H1 (cell line): ENCODE results near the gene ABHD4. TPM values are rescaled to one million over a fixed set of nuclear protein-coding genes. Genes with fewer than 3 reads are reported as not detected.

Source experiments
- CTCF ChIA-PET: fragments of 300-600 bp; sonication (Branson Sonifier 250); formaldehyde crosslinking; loops from one replicate; lab custom pipeline; 2021; ENCODE audit not compliant: partially characterized antibody; lab: Charles Lee
- POLR2A ChIA-PET: fragments of 300-600 bp; sonication (Branson Sonifier 250); formaldehyde crosslinking; loops from one replicate; lab custom pipeline; 2021; ENCODE audit warnings: inconsistent platforms; ENCODE audit not compliant: partially characterized antibody; lab: Charles Lee
- DNase-seq, 2 experiments: peaks; one replicate each; pipeline versions ENCODE4 v3.0.0 to v3.0.0-alpha.2; 2010 to 2022; ENCODE audit warnings: low spot score in 2 of 2, low read depth in 1 of 2, mixed read lengths in 1 of 2
- FAIRE-seq: peaks from 2 replicates; lab custom pipeline; 2011; peaks lifted over from hg19 to GRCh38; lab: Jason Lieb, UNC
- H2AFZ ChIP-seq: 2 replicates; pipeline ENCODE4 v1.8.1; 2012; ENCODE audit warnings: low read length, inconsistent platforms
- H2AK5ac ChIP-seq: 2 replicates; pipeline ENCODE4 v1.6.1; 2013; ENCODE audit warnings: low read depth, low read length
- H2BK120ac ChIP-seq: replicated peaks from 2 replicates; pipeline ENCODE3; 2013; ENCODE audit warnings: low read depth, low read length, inconsistent platforms
- H2BK12ac ChIP-seq: 2 replicates; pipeline ENCODE4 v1.6.1; 2013; ENCODE audit warnings: low read depth, low read length
- H2BK15ac ChIP-seq: 2 replicates; pipeline ENCODE4 v1.6.1; 2013; ENCODE audit warnings: low read length
- H2BK20ac ChIP-seq: 2 replicates; pipeline ENCODE4 v1.6.1; 2013; ENCODE audit warnings: low read length
- H2BK5ac ChIP-seq: 2 replicates; pipeline ENCODE4 v1.6.1; 2013; ENCODE audit warnings: low read depth, low read length
- H3K14ac ChIP-seq: 2 replicates; pipeline ENCODE4 v1.6.1; 2013; ENCODE audit warnings: inconsistent platforms; ENCODE audit not compliant: insufficient read length
- H3K18ac ChIP-seq: 2 replicates; pipeline ENCODE4 v1.6.1; 2013; ENCODE audit warnings: low read length; ENCODE audit errors: extremely low read depth
- H3K23ac ChIP-seq: 2 replicates; pipeline ENCODE4 v1.6.1; 2013; ENCODE audit warnings: inconsistent platforms; ENCODE audit not compliant: insufficient read length
- H3K23me2 ChIP-seq: 2 replicates; pipeline ENCODE4 v1.6.1; 2013; ENCODE audit warnings: low read depth, low read length
- H3K27ac ChIP-seq: 2 replicates; pipeline ENCODE4 v1.6.1; 2011; ENCODE audit warnings: low read depth, low read length, inconsistent platforms
- H3K27me3 ChIP-seq, 4 experiments: replicated peaks in 1 of 4; 1 replicate in 1 of 4; 2 replicates in 3 of 4; pipeline versions ENCODE4 v1.6.1 to v1.8.1; 2011 to 2013; ENCODE audit warnings: low read length in 3 of 4, mild to moderate bottlenecking in 3 of 4, inconsistent platforms in 2 of 4, mixed read lengths in 2 of 4, moderate library complexity in 1 of 4; ENCODE audit not compliant: control insufficient read depth in 3 of 4, insufficient read depth in 3 of 4; ENCODE audit errors: extremely low read depth in 1 of 4
- H3K36me3 ChIP-seq, 4 experiments: 2 replicates each; pipeline versions ENCODE4 v1.6.1 to v1.8.1; 2011 to 2013; ENCODE audit warnings: mild to moderate bottlenecking in 4 of 4, low read length in 3 of 4, moderate library complexity in 2 of 4, control low read depth in 1 of 4, inconsistent platforms in 1 of 4; ENCODE audit not compliant: insufficient read depth in 4 of 4, control insufficient read depth in 2 of 4
- H3K4ac ChIP-seq: replicated peaks from 2 replicates; pipeline ENCODE3; 2013; ENCODE audit warnings: low read length, low read depth, mixed read lengths, inconsistent platforms; ENCODE audit not compliant: insufficient read length
- H3K4me1 ChIP-seq, 4 experiments: replicated peaks in 1 of 4; 1 replicate in 1 of 4; 2 replicates in 3 of 4; pipeline versions ENCODE4 v1.6.1 to v1.8.1; 2011 to 2013; ENCODE audit warnings: low read length in 3 of 4, inconsistent platforms in 2 of 4, mixed read lengths in 1 of 4; ENCODE audit not compliant: insufficient read depth in 4 of 4, control insufficient read depth in 3 of 4
- H3K4me2 ChIP-seq, 2 experiments: 2 replicates each; pipeline versions ENCODE4 v1.6.1 to v1.8.1; 2011 to 2013; ENCODE audit warnings: low read depth in 2 of 2, low read length in 2 of 2, control low read depth in 1 of 2, inconsistent platforms in 1 of 2, mild to moderate bottlenecking in 1 of 2; ENCODE audit not compliant: insufficient read depth in 1 of 2
- H3K4me3 ChIP-seq, 4 experiments: fragments of 200-600, 300-600 bp in 1 of 4; sonication (generic), shearing (Covaris generic), sonication (Bioruptor Twin) in 1 of 4; 2 replicates each; pipeline versions ENCODE4 v1.5.1 to v1.8.1; 2011 to 2016; ENCODE audit warnings: low read length in 4 of 4, low read depth in 3 of 4, control low read depth in 2 of 4, inconsistent platforms in 2 of 4, mild to moderate bottlenecking in 2 of 4, mixed read lengths in 1 of 4, moderate library complexity in 1 of 4; ENCODE audit not compliant: insufficient read depth in 2 of 4; ENCODE audit errors: extremely low read depth in 1 of 4
- H3K56ac ChIP-seq: replicated peaks from 2 replicates; pipeline ENCODE3; 2013; ENCODE audit warnings: low read depth, mild to moderate bottlenecking, mixed read lengths, low read length, inconsistent platforms; ENCODE audit not compliant: insufficient read length
- H3K79me1 ChIP-seq: 2 replicates; pipeline ENCODE4 v1.6.1; 2013; ENCODE audit warnings: low read depth, low read length, control low read depth
- H3K79me2 ChIP-seq, 2 experiments: 2 replicates each; pipeline versions ENCODE4 v1.6.1 to v1.8.1; 2012 to 2013; ENCODE audit warnings: low read length in 2 of 2, mild to moderate bottlenecking in 2 of 2, inconsistent platforms in 1 of 2; ENCODE audit not compliant: insufficient read depth in 2 of 2, control insufficient read depth in 1 of 2
- H3K9ac ChIP-seq, 4 experiments: replicated peaks in 1 of 4; 1 replicate in 1 of 4; 2 replicates in 3 of 4; pipeline versions ENCODE4 v1.6.1 to v1.8.1; 2011 to 2013; ENCODE audit warnings: low read depth in 3 of 4, low read length in 3 of 4, control low read depth in 2 of 4, mild to moderate bottlenecking in 2 of 4, moderate library complexity in 2 of 4, inconsistent platforms in 1 of 4; ENCODE audit errors: extremely low read depth in 1 of 4
- H3K9me3 ChIP-seq, 2 experiments: 2 replicates each; pipeline versions ENCODE4 v1.6.1 to v1.8.1; 2012 to 2013; ENCODE audit warnings: mild to moderate bottlenecking in 2 of 2, moderate library complexity in 2 of 2, control low read depth in 1 of 2, inconsistent platforms in 1 of 2, low read depth in 1 of 2, low read length in 1 of 2, mixed read lengths in 1 of 2; ENCODE audit not compliant: insufficient read depth in 2 of 2
- H4K20me1 ChIP-seq, 2 experiments: replicated peaks in 1 of 2; 2 replicates each; pipeline versions ENCODE3 to v1.8.1; 2011 to 2013; ENCODE audit warnings: inconsistent platforms in 2 of 2, low read length in 2 of 2, mild to moderate bottlenecking in 1 of 2; ENCODE audit not compliant: insufficient read depth in 2 of 2, control insufficient read depth in 1 of 2
- H4K5ac ChIP-seq: 2 replicates; pipeline ENCODE4 v1.6.1; 2013; ENCODE audit warnings: low read length, low read depth, mixed read lengths, inconsistent platforms; ENCODE audit not compliant: insufficient read length
- H4K8ac ChIP-seq: 2 replicates; pipeline ENCODE4 v1.8.0; 2013; ENCODE audit warnings: mild to moderate bottlenecking, moderate library complexity, low read length, inconsistent platforms; ENCODE audit not compliant: insufficient read depth; ENCODE audit errors: extremely low read depth
- H4K91ac ChIP-seq: replicated peaks from 2 replicates; pipeline ENCODE3; 2013; ENCODE audit warnings: low read length, mixed read lengths, inconsistent platforms; ENCODE audit not compliant: insufficient read length
- BCL11A ChIP-seq, 2 experiments: IDR thresholded peaks; one replicate each; pipeline ENCODE4 v1.6.1; 2011; ENCODE audit warnings: low read depth in 2 of 2, low read length in 2 of 2, mild to moderate bottlenecking in 2 of 2
- GABPA ChIP-seq: IDR thresholded peaks from 2 replicates; pipeline ENCODE4 v1.6.1; 2011; ENCODE audit warnings: mild to moderate bottlenecking, low read length, moderate library complexity, borderline replicate concordance; ENCODE audit not compliant: insufficient read depth
- JUND ChIP-seq: IDR thresholded peaks from 2 replicates; pipeline ENCODE4 v1.6.1; 2011; ENCODE audit warnings: mild to moderate bottlenecking, improper control_type of control experiment, low read length
- NANOG ChIP-seq: IDR thresholded peaks from 2 replicates; pipeline ENCODE4 v1.6.1; 2011; ENCODE audit warnings: low read length, low read depth, mild to moderate bottlenecking, inconsistent platforms; ENCODE audit not compliant: insufficient read depth, poor library complexity, severe bottlenecking
- POLR2A ChIP-seq, 2 experiments: IDR thresholded peaks; 1 replicate in 1 of 2; 2 replicates in 1 of 2; pipeline ENCODE4 v1.6.1; 2011; ENCODE audit warnings: low read depth in 2 of 2, low read length in 2 of 2, mild to moderate bottlenecking in 2 of 2; ENCODE audit errors: control extremely low read depth in 1 of 2
- POU5F1 ChIP-seq: IDR thresholded peaks from 2 replicates; pipeline ENCODE4 v1.6.1; 2011; ENCODE audit warnings: low read depth, mild to moderate bottlenecking, low read length, moderate library complexity
- RAD21 ChIP-seq, 2 experiments: IDR thresholded peaks in 1 of 2; conservative IDR thresholded peaks in 1 of 2; 2 replicates each; pipeline ENCODE4 v1.6.1; 2011; ENCODE audit warnings: low read depth in 2 of 2, low read length in 2 of 2, improper control_type of control experiment in 1 of 2, inconsistent platforms in 1 of 2, mild to moderate bottlenecking in 1 of 2, moderate library complexity in 1 of 2
- RNF2 ChIP-seq: fragments of 200-900, 300-1000 bp; sonication (generic); IDR thresholded peaks from 2 replicates; pipeline ENCODE4 v1.7.1; 2016; ENCODE audit warnings: borderline replicate concordance, low read depth, mild to moderate bottlenecking, antibody characterized with exemption, low read length; ENCODE audit not compliant: poor library complexity, severe bottlenecking; ENCODE audit errors: missing control alignments
- SP1 ChIP-seq: IDR thresholded peaks from 2 replicates; pipeline ENCODE4 v1.6.1; 2011; ENCODE audit warnings: low read depth, low read length
- SP2 ChIP-seq: IDR thresholded peaks from 2 replicates; pipeline ENCODE4 v1.6.1; 2012; ENCODE audit warnings: mild to moderate bottlenecking, low read length, inconsistent platforms
- SUZ12 ChIP-seq: fragments of 200-600 bp; sonication (generic); IDR thresholded peaks from 2 replicates; pipeline ENCODE4 v1.6.1; 2012; ENCODE audit warnings: mild to moderate bottlenecking, inconsistent platforms, low read length, moderate library complexity, mixed read lengths
- WGBS, 2 experiments: shearing (Covaris generic) in 1 of 2; methylation state at CpG; one replicate each; pipeline versions ENCODE4 v1.1.6 to v1.1.7; 2013 to 2015; ENCODE audit warnings: low lambda C conversion rate in 2 of 2, mixed read lengths in 2 of 2, inconsistent platforms in 1 of 2, low coverage in 1 of 2, missing lambda C conversion rate in 1 of 2; ENCODE audit not compliant: insufficient replicate concordance in 2 of 2, insufficient coverage in 1 of 2, insufficient read length in 1 of 2; ENCODE audit errors: extremely low coverage in 1 of 2, missing lambda C conversion rate in 1 of 2; 5-methylcytosine and 5-hydroxymethylcytosine counted together
- polyA plus RNA-seq, 7 experiments: library from polyadenylated mRNA; depleted of rRNA in 3 of 7; stranded (reverse) in 5 of 7; unstranded in 2 of 7; fragments of >200 nt in 5 of 7; fragments of 200-250 nt in 2 of 7; gene quantifications; 1 replicate in 5 of 7; 2 replicates in 1 of 7; 4 replicates in 1 of 7; pipeline versions ENCODE4 v1.2.1 to v1.2.3, GENCODE V29; 2011 to 2013; ENCODE audit warnings: missing spikeins in 2 of 7, mixed read lengths in 2 of 7
- total RNA-seq: library from RNA; stranded (reverse); fragmentation: NEBNext Ultra II Directional; extraction: Animal tissue kit (Norgen Biotek cat#: 25700); gene quantifications from 2 replicates; pipeline ENCODE4 v1.2.1, GENCODE V29; 2021
- TF ChIP-seq, protein P1 (sequence below): IDR thresholded peaks from 2 replicates; pipeline ENCODE4 v1.6.1; 2011; ENCODE audit warnings: low read length, improper control_type of control experiment

ABHD4 gene
- total and polyA plus RNA-seq, 2 of the 8 experiments (the other 6 are each of a cell fraction or from before 2014, with no cell fraction given), result 32.4 to 42.9 TPM

DNA sequence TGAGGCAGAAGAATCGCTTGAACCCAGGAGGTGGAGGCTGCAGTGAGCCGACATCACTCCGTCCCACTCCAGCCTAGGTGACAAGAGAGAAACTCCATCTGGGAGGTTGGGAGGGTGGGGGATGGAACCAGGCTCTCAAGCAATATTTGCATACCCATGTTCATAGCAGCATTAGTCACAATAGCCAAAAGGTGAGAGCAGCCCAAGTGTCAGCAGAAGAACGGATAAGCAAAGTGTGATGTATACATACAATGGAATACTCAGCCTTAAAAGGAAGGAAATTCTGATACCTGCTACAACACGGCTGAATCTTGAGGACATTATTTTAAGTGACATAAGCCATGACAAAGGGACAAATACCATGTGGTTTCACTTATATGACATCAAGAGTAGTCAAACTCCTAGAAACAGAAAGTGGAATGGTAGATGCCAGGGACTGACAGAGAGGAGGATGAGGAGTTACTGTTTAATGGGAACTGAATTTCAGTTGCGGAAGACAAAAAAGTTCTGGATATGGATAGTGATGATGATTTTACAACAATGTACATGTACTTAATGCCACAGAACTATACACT, 20.7 kb upstream of the ABHD4 start:
- CTCF ChIA-PET, result no interaction called here
- H3K4me3 ChIP-seq, result no peak overlapping the region
- no peak overlapping the region for H3K9ac ChIP-seq
- H3K9me3 ChIP-seq, result no peaks in the 10 kb centered on the region
- no peaks in the 10 kb centered on the region for H3K23me2 ChIP-seq
- no peaks in the 10 kb centered on the region; the same call in 1 of the 2 replicates for H3K79me1 ChIP-seq
- H3K79me2 ChIP-seq, result peaks cover 0 to 35% of the 10 kb centered on the region in 2 experiments; a peak in 2 of 4 replicates
- H3K4me2 ChIP-seq, result no peak overlapping the region
- H2BK15ac ChIP-seq, result no peak overlapping the region
- 80% methylated on average over 6 of the region's 6 CpGs; no CpG with 5 or more reads in 1 of the 2 experiments for WGBS, 2 experiments
- H4K91ac ChIP-seq, result no peak overlapping the region
- H2BK5ac ChIP-seq, result no peak overlapping the region
- no peak for DNase-seq
- no peak overlapping the region for H2BK20ac ChIP-seq
- H2AFZ ChIP-seq, result no peak overlapping the region
- H4K8ac ChIP-seq, result no peak overlapping the region
- POLR2A ChIA-PET, result no interaction called here
- H3K27me3 ChIP-seq, result no peaks in the 10 kb centered on the region
- no peak overlapping the region for H3K56ac ChIP-seq
- H3K36me3 ChIP-seq, result peaks cover 7 to 19% (median 13%) of the 10 kb centered on the region in 4 experiments; a peak in 6 of 8 replicates
- no peaks in the 10 kb centered on the region for H3K4me1 ChIP-seq
- H3K4ac ChIP-seq, result no peak overlapping the region
- no peak overlapping the region for H3K23ac ChIP-seq
- FAIRE-seq, result no peak
- no peak overlapping the region for H3K27ac ChIP-seq
- H2BK120ac ChIP-seq, result no peak overlapping the region
- H4K5ac ChIP-seq, result no peak overlapping the region
- no peaks in the 10 kb centered on the region for H4K20me1 ChIP-seq
- H3K14ac ChIP-seq, result no peak overlapping the region
- H3K18ac ChIP-seq, result no peak overlapping the region
- H2BK12ac ChIP-seq, result no peak overlapping the region
- no peak overlapping the region for H2AK5ac ChIP-seq
- TF ChIP-seq SP1, result no peak
- TF ChIP-seq JUND, result no peak
- no peak for TF ChIP-seq RNF2
- TF ChIP-seq SUZ12, result no peak
- no peak for TF ChIP-seq POU5F1
- TF ChIP-seq BCL11A (IDR thresholded peaks at IDR 0.05; ENCODE audit: low read depth in 2 of 2, low read length in 2 of 2), result no peak
- TF ChIP-seq, protein P1, sequence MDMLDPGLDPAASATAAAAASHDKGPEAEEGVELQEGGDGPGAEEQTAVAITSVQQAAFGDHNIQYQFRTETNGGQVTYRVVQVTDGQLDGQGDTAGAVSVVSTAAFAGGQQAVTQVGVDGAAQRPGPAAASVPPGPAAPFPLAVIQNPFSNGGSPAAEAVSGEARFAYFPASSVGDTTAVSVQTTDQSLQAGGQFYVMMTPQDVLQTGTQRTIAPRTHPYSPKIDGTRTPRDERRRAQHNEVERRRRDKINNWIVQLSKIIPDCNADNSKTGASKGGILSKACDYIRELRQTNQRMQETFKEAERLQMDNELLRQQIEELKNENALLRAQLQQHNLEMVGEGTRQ, result no peak
- no peak for TF ChIP-seq NANOG
- TF ChIP-seq RAD21 (IDR thresholded peaks at IDR 0.05 in 1 of 2, conservative IDR thresholded peaks at IDR 0.05 in 1 of 2; ENCODE audit: low read depth in 2 of 2, low read length in 2 of 2), result no peak
- TF ChIP-seq GABPA, result no peak
- no peak for TF ChIP-seq POLR2A (IDR thresholded peaks at IDR 0.05; ENCODE audit: control extremely low read depth in 1 of 2, low read depth in 2 of 2, low read length in 2 of 2)
- no peak for TF ChIP-seq SP2
